ENCODE results near the gene POLL. TPM values are rescaled to one million over a fixed set of nuclear protein-coding genes. Genes with fewer than 3 reads are reported as not detected.

POLL gene

DNA sequence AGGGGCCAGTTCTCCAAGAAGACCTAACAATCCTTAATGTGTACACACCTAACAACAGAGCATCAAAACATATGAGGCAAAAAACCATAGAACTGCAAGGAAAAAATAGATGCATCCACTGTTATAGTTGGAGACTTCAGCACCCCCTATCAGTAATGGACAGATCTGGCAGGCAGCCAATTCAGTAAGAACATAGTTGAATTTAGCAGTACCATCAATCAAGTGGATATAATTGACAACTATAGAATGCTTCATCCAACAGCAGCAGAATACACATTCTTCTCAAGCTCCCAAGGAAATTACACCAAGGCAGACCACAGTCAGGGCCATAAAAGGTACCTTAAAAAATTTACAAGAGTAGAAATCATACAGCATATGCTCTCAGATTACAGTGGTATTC, 42.2 kb downstream of the POLL start:
- peaks cover 3% of the 10 kb centered on the region for H3K36me3 ChIP-seq (ENCODE audit: insufficient read depth, low read length)
- H3K27me3 ChIP-seq (ENCODE audit: control insufficient read depth, insufficient read depth, low read length) = no peaks in the 10 kb centered on the region
- no peak overlapping the region for H3K9ac ChIP-seq (ENCODE audit: low read depth, low read length)
- H3K4me3 ChIP-seq (ENCODE audit: low read length) = no peak overlapping the region
- H3K4me2 ChIP-seq (ENCODE audit: low read length) = no peak overlapping the region
- no peaks in the 10 kb centered on the region for H3K9me3 ChIP-seq (replicated peaks; ENCODE audit: low read length)
- no peaks in the 10 kb centered on the region for H3K4me1 ChIP-seq (ENCODE audit: control insufficient read depth, insufficient read depth, low read length)

DNA sequence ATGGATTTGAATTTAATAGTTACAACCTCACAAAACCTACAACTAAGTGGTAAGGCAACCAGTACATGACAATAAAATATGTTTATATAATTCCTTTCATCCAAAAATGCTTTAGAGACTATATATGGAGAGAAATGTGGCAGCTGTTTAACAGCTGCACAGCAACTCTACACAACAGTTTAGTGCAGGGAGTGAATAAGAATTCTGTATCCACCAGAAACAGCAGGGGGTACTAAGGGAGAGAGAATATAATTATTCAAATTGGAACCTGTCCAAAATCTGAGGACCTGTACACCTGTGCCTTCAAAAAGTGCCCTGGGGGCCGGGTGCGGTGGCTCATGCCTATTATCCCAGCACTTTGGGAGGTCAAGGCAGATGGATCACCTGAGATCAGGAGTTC, 49.6 kb downstream of the POLL start:
- H3K9me3 ChIP-seq (replicated peaks; ENCODE audit: low read length) = no peaks in the 10 kb centered on the region
- no peak overlapping the region for H3K9ac ChIP-seq (ENCODE audit: low read depth, low read length)
- H3K4me1 ChIP-seq (ENCODE audit: control insufficient read depth, insufficient read depth, low read length) = no peaks in the 10 kb centered on the region
- peaks cover 10% of the 10 kb centered on the region for H3K36me3 ChIP-seq (ENCODE audit: insufficient read depth, low read length)
- H3K4me2 ChIP-seq (ENCODE audit: low read length) = no peak overlapping the region
- H3K4me3 ChIP-seq (ENCODE audit: low read length) = no peak overlapping the region
- no peaks in the 10 kb centered on the region for H3K27me3 ChIP-seq (ENCODE audit: control insufficient read depth, insufficient read depth, low read length)

DNA sequence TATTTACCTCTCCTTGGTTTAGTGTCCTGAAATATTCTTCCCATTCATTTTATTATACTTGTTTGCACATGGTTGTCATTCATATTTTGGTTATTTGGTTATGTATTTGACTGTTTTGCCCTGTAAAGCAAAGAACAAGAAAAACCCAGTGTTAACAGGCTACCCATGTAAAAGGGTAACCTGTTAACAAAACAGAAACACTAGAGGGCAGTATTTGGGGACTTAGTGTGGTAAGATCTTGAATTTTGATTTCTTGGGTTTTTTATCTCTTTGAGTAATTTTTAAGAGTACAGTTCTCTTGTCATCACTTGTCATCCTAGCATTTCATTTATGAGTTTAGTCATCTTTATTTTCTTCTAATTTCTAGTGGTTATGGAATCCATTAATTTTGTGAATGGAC, 51.3 kb downstream of the POLL start:
- H3K36me3 ChIP-seq (ENCODE audit: insufficient read depth, low read length) = peaks cover 15% of the 10 kb centered on the region
- no peak overlapping the region for H3K4me3 ChIP-seq (ENCODE audit: low read length)
- no peaks in the 10 kb centered on the region for H3K27me3 ChIP-seq (ENCODE audit: control insufficient read depth, insufficient read depth, low read length)
- H3K9ac ChIP-seq (ENCODE audit: low read depth, low read length) = no peak overlapping the region
- H3K9me3 ChIP-seq (replicated peaks; ENCODE audit: low read length) = no peaks in the 10 kb centered on the region
- H3K4me1 ChIP-seq (ENCODE audit: control insufficient read depth, insufficient read depth, low read length) = no peaks in the 10 kb centered on the region
- no peak overlapping the region for H3K4me2 ChIP-seq (ENCODE audit: low read length)

DNA sequence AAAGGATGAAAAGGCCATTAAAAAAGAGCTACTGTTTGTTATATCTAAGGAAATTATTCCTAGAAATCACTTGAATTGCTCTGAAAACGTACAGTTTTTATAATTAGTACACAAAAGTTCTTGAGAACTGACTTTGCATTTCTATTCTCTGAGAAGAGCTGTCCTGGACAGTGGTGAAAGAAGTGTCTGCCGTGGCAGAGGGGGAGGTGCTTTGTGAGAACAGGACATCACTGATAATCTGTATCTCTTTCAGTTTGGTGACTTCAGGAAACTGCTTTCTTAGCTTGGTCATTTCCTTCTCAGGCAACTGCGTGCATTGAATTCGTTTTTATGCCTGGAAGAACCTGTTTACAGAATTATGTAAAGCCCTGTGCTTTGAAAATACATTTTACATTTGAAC, 52.1 kb downstream of the POLL start:
- peaks cover 15% of the 10 kb centered on the region for H3K36me3 ChIP-seq (ENCODE audit: insufficient read depth, low read length)
- no peak overlapping the region for H3K4me2 ChIP-seq (ENCODE audit: low read length)
- H3K4me3 ChIP-seq (ENCODE audit: low read length) = no peak overlapping the region

DNA sequence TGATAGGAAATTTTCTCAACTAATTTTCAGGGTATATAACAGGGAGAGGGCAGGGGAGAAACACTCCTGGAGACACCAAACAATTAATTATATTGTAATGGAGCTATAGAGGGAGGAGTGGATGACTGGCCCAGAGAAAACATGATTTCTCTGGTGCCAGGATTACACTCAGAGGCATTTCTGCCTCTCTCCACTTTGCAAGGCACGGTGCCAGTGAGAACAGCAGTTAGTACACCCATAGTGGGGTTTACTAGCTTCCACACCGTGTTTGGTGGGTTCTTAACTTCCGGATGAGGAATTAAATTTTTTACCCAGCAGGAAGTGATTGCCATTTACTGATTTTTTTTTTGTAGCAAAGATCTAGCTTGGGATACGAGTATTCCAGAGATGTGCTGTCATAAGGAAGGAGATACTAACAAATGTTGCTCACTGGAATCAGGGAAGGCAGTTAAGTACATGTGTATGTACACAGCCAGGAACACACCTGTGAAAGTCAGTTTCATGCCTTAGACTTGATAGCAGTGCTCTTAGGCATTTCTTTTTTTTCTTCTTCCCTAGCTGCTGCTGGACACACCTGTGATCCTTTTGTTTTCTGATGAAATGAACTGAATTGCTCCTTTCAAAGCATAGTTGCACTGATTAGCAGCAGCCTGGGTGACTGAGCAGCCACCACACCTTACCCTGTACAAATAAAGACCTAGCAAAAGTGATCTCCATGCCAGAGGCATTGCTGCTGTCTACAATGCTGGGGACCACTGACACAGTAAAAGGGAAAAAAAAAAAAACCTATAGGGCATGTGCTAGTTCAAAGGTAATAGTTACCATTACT, 58.1 kb downstream of the POLL start:
- Histone ChIP-seq H3K9me3 (replicated peaks; ENCODE audit: low read length) (no peaks in the 10 kb centered on the region), H3K9ac (ENCODE audit: low read depth, low read length) (no peak overlapping the region), H3K36me3 (ENCODE audit: insufficient read depth, low read length) (peaks cover 12% of the 10 kb centered on the region), H3K4me2 (ENCODE audit: low read length) (no peak overlapping the region), H3K27me3 (ENCODE audit: control insufficient read depth, insufficient read depth, low read length) (no peaks in the 10 kb centered on the region), H3K4me3 (ENCODE audit: low read length) (no peak overlapping the region), H3K4me1 (ENCODE audit: control insufficient read depth, insufficient read depth, low read length) (no peaks in the 10 kb centered on the region)

More for the DNA sequence above, 52.1 kb downstream of the POLL start:
- Histone ChIP-seq H3K9me3 (replicated peaks; ENCODE audit: low read length) (no peaks in the 10 kb centered on the region), H3K9ac (ENCODE audit: low read depth, low read length) (no peak overlapping the region), H3K27me3 (ENCODE audit: control insufficient read depth, insufficient read depth, low read length) (no peaks in the 10 kb centered on the region), H3K4me1 (ENCODE audit: control insufficient read depth, insufficient read depth, low read length) (no peaks in the 10 kb centered on the region)

DNA sequence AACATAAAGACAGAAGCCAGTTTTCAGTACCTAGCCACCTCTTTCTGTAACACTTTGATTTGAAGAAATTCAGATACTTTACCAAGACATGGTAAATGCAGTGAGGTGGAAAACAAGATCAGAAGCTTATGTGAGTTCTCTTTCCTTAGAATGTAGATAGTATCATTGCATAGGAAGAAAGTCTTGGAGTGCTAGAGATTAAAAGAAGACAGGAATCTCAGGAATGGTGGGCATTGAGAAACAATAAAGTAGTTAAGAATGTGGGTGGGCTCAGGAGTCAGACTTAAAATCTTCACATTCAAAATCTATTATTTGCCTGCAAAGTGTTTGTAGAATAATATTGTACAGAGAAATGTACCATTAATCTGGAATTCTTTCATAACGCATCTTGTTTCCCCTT, 58.9 kb downstream of the POLL start:
- Histone ChIP-seq H3K4me2 (ENCODE audit: low read length) (no peak overlapping the region), H3K4me1 (ENCODE audit: control insufficient read depth, insufficient read depth, low read length) (no peaks in the 10 kb centered on the region), H3K9ac (ENCODE audit: low read depth, low read length) (no peak overlapping the region), H3K36me3 (ENCODE audit: insufficient read depth, low read length) (peaks cover 5% of the 10 kb centered on the region), H3K27me3 (ENCODE audit: control insufficient read depth, insufficient read depth, low read length) (no peaks in the 10 kb centered on the region), H3K4me3 (ENCODE audit: low read length) (no peak overlapping the region), H3K9me3 (replicated peaks; ENCODE audit: low read length) (no peaks in the 10 kb centered on the region)

Small RNA genes within 50 kb of the gene (small RNA-seq; reads per million reads assigned to genes)
- gene MIR3158-1 = 5.6 reads per million, percentile 87 among the genes with 10 or more reads in this experiment
- gene RNU6-1165P = not detected
